Stimulated activated CD8-positive, alpha-beta memory T cell treated with anti-CD3 and anti-CD28 coated beads, Interleukin-7, amount 100 ng/mL, for 1 hour (primary cell): ENCODE measurements around the gene VTI1A.

Experiments
- DNase-seq, 2 donors: peaks; one replicate each; pipeline ENCODE4 v3.0.0-alpha.2; 2020; ENCODE audit warnings: low read depth in 2 of 2

The VTI1A gene

DNA sequence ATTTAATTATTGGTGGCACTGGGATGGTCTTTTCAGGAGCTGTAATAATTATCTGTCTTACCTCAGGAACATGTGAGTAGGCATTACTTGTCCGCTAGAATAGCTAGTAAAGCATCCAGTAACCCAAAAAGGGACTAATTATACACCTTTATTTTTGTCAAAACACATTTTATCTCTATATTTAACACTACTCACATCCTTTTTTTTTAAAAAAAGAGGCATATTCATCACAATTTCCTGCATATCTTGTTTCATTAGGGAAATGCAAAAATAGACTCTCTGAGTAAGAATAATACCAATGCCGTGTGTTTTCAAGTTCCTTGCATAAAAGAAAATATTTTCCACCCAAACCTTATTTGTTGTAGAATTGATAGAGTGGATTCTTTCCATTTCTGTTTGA, 99.5 kb downstream of the VTI1A start:
- no peak for DNase-seq

DNA sequence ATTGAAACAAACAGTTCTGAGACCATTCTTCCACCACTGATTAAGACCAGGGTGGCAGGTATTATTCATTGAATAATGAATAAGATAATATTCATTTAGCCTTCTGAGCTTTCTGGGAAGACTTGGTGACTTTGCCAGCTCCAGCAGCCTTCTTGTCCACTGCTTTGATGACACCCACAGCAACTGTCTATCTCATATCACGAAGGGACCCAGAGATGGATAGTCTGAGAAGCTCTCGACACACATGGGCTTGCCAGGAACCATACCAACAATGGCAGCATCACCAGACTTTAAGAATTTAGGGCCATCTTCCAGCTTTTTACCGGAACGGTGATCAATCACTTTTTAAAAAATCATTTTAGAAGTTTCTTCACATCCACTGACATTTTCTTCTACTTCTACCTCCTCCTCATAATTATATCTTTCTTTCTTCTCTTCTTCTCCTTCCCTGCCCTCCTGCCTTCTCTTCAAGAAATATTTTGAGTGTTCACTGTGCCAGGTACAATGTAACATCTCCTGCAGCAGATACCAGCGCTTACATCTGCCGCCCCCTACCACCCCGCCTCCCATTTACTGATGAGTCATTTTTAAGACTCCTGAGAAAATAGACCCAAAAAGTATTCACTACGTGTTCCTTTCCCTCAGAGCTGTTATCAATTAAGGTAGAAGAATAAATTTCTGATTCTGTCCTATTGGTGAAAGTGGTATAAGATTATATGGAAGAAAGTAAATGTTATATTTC, 101.7 kb downstream of the VTI1A start:
- DNase-seq: no peak

DNA sequence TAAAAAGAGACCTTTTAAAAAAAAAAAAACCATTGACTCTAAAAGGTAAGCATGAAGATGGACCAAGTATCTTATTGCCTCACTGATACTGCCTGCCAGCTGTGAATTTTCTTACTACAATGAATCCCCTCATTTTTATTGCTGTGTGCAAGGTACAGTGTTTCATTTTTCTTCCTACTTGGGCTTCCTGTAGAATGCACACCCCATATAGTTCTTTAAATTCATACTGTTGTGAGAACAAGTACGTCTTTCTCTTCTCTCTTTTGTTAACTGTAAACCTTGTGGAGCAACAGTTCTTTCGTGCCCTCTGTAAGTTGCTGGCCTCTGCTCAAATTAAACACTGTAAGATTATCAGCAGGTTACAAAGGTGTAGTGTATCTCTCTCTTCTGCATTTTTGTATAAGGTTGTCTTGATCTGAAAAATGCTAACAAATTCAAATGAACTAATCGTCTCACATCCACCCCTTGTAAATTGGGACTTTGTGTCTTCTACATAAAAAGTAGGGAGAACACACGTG, 105.6 kb downstream of the VTI1A start:
- DNase-seq: no peak

DNA sequence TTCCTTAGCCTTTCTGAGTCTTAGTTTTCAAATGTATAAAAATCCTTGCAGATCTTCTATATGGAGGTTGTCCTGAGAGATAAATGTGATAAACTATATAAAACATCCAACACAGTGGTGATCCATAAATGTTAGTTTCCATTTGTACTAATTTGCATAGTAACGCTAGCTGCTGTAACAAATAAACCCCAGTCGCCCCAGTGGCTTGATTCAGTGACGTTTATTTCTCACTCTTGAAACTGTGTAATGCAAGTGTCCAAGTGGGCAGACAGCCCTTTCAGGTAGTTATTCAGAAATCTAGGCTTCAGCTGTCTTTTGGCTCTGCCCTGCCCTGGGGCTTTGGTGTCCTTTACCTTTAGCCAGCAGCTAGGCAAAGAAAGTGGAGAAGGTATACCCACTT, 106.3 kb downstream of the VTI1A start:
- no peak for DNase-seq

DNA sequence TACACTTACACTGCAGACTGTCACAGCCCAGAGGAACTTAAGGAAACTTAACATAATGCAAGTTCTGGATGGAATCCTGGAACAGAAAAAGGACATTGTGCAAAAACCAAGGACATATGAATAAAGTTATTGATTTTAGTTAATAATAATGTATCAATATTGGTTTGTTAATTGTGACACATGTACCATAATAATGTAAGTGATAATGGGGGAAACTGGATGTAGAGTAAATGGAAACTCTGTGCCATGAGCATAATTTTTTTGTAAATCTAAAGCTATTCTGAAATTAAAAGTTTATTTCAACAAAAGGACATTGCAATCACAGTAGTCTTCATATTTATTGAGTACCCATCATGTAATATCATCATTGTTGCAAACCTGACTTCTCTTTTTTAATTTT, 107.2 kb downstream of the VTI1A start:
- DNase-seq: no peak

DNA sequence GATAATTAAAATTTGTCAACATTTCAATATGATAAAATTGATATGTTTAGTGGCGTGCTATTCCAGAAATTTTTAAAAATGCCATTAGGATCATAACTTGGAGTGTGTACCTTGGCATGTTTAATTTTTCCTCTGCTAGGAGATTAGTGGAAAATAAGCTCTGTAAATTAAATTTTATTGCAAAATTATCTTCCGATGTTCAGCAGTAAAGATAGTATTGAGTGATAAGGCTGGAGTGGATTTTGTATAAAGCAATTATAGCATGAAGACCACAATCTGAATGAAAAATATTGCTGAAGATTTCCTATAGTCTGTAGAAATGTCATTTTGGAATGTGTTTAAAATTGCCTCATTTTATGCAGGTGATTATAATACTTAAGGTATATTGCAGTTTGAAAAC, 110.2 kb downstream of the VTI1A start:
- no peak for DNase-seq

DNA sequence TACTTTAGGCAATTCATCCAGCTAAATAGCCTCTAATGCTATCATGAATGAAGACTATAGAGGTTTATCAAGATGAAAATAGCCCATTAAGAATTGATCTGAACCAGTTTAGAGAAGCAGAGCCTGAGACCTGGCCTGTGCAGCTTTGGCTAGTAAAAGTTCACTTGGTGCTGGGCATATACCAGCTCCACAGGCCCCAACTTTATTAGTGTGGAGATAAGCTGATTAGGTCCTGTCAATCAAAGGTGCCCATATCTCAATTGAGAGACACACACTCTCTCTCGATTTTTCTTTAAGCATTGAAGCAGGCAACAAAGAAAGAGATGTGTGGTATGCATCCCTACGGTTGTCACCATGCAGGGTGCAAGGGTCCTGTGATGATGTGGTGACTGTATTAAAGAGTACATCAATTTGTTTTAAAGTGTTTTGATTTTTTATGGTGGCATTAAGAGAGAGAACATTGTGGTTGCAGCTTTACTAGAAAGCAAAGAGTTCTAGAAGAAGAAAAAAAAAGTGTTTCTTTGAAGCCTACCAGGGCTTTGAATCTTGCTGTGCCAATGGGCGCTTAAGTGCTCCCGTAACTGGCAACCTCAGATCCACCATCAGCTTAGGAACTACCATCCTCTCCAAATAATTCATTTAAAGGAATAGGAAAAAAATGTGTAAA, 111.6 kb downstream of the VTI1A start:
- no peak for DNase-seq

DNA sequence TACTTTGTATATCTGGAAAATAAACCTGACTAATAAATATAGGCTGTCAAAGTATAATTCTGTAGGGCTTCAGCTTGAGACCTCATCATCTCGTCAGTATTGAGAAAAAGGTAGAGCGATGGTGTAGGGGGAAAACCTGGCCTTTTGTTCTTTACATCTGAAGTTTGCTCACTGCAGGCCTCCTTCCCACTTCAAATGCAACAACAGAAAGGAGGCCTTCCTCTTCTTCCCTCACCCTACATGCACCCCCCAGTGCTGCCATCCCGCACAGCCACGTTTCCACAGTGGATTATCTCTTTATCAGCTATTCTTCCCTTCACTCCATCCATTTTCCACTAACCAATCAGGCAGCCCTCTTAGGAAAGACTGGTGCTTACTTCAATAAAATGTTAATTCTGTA, 112.3 kb downstream of the VTI1A start:
- DNase-seq: no peak

DNA sequence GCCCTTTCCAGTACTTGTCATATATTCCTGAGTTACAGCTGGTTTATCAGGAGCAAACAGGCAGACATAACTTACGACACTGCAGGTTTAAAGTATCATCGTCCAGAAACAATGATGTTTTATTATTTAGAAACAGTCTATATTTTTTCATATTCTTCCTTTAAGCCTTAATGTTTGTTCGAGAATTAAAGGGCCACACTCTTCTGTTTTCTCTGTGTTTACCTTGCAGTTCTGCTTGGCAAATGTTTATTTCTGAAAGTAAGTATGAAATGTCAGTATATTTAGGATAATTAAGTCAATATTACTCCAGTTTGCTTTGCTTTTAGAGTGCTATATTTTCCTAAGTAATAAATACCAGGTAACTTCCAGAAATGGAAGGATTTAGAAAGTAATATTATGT, 115.1 kb downstream of the VTI1A start:
- DNase-seq: no peak

DNA sequence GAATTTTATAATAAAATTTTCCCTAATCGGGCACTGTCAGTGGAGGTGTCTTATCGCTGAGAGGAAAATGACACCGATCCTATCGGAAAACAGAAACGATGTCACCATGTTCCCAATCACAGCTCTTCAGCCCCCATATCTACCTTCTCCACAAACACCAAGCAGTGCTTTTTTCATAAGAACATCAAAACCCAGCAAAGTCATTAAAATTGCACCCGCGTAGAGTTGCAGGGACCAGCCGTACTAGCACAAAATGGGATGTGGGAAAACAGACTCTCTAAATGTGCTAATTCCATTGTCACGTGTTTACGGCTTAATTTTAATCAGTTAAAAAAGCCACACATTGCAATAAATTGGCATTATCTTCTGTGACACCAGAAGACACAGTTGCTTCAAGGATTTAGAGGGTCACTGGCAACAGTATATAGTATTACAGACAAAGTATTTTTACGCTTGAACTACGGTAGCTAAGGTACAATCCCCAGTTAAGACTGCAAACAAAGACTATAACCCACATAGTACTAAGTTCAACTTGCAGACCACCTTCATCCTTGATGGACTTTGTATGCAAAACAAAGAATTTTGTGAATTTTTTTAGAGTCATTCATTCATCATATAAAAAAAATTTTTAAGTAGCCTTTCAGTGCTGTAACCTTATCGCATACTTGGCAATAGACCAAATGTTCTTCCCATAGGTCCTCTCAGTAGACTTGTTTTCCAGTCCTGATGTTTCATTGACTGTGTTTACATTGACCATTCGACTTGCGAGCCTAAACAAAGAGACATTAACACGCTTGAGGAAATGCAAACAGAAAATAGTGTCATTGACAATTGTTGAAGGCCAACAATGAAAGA, 116.0 kb downstream of the VTI1A start:
- no peak for DNase-seq

DNA sequence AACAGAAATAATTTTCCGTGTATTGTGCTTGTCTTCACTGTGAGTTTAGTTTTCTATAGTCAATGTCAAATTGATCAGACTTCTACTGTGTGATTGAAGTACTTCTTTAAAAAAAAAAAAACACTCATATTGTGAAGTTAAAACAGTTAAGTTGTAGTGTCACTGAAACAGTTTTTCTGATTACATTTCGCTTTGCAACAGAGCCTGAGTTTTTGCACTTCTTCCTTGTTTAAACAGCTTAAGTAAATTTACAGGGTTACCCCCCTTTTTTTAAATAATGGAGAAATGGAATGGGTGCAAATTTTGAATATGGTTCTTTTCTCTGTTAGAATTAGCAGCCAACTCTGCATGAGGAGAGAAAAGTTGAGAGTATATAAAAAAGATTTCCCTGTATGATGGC, 117.3 kb downstream of the VTI1A start:
- DNase-seq: no peak

DNA sequence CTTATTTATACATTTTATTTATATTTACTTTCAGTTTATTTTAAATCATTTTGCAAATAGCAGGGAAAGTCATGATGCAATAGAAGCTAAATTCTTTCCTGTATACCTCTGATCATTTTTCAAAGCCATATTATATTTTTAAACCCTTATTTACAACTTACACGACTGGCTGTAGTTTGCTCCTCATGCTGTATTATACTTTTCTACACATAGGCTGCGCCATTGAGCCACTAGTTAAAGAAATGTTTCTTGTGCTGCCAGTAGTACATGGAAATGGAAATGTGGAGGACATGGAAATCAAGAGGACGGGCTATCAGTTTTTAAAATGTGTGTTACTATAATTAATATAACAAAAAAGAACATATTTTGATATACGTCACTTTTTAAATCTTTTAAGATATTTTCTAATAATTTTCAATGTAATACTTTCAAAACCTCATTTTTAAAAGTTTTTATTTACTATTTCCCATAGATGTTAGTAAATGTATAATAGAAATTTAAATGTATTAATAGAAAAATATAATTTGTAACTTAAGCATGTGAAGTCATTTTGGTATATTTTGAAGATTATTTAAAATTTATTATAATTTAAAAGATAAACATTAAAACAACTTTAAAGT, 118.5 kb downstream of the VTI1A start:
- no peak for DNase-seq

DNA sequence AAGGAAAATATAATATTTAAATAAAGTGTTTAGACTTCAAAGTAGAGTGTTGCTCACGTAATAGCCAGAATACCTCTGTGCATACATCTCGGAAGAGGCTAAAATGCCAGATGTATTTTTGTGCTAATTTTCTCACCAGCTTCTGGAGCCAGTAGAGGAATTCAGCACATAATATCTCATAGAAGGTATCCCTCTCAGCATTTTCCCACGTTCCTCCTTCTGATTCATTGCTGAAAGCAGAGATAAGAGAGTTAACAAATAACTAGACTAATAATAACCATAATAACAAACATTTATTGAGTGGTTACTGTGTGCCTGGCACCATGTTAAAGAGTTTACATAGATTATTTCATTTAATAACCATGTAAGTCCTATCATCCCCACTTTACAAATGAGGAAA, 123.6 kb downstream of the VTI1A start:
- DNase-seq: no peak

DNA sequence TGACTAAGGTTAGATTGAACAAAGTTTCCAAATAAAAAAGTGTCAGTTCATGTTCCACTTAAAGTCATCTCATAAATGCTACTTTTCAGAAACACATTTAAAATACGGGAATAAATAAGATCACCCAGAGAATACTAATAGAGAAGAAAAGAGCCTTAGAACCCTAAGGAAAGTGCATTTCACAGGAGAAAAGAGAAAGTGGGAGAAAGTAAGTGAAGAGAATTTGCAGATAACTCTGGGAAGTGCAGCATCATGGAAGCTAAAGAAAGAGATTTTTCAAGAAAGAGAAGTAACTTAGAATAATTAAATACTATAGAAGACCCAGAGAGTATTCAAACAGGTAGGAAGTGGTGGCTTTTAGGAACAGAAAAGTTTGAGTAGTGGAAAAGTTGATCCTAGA, 132.6 kb downstream of the VTI1A start:
- no peak for DNase-seq

DNA sequence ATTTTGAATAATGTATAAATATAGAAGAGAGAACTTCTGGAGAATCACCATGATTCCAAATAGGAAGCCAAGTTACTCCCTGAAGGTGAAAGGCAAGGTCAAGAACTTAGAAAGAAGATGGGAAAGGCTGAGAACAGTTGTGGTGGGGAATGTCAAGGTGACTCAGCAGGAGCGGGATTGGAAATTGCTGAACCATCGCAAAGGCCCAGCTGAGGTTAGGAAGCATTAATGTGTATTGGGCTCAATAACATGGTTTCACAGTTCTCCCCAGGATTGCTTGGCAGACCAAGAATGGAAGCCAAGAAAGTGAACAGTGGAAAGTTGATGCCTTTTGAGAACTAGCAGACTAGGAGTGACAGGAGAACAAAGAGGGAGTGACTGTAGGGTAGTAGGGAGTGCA, 133.3 kb downstream of the VTI1A start:
- no peak for DNase-seq

DNA sequence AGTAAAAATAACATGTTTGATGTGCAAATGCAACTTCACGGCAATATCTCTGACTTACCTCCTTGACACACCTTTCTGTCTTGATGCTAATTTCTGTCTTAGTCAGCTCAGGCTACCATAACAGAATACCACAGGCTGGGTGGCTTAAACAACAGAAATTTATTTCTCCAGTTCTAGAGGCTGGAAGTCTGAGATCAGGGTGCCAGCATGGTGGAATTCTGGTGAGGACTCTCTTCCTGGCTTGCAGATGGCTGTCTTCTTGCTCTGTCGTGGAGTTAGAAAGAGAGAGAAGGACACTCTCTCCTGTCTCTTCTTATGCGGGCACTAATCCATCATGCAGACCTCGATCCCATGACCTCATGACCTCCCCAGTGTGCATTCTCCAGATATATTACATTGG, 134.9 kb downstream of the VTI1A start:
- no peak for DNase-seq

DNA sequence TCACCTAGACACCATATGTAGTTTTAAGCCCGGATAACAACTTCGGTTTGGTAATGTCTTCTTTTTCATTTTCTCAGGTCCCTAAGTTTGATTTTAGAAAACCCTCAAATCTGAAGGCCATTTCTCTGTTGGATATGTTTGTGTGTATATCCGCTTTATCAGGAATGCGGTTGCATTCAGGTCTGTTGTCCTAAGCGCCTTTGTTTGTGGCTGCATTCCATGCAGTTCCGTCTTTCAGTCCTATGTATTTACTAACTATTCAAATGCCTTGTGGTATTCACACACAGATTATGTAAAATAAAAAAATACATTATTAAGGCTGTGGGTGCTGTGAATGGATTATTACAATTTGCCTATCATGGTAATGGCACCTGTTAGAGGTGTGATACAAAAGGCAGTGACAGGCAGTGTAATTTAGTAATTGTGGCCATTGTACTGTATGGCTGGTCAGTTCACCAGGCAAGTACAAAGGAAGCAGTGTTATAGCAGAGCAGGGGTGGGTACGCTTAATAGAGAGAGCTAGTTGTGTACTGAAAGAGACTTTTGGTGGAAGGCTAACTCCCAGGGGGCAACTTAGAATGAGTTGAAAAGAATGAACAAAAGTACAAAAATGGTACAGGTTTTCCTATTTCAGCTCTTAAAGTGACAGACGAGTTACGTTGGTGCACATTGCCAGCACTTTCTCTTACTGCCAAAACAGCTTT, 136.4 kb downstream of the VTI1A start:
- no peak for DNase-seq

DNA sequence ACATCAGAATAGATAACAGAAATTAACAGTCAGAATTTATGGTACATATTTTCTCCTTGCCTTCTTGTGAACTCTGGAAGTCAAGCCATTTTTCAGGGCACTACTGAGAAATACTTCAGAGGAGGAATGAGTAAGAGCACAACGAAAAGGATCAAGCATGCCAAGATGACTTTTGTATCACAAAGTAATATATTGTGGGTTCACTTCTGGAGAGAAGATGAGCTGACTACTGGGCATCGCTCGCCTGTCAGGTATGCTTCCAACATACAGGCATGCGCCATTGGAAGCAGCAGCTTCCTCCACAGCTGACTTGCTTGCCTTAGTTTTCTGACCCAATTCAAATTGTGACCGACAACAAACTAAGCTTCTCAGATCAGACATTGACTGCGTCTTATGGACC, 137.3 kb downstream of the VTI1A start:
- no peak for DNase-seq

DNA sequence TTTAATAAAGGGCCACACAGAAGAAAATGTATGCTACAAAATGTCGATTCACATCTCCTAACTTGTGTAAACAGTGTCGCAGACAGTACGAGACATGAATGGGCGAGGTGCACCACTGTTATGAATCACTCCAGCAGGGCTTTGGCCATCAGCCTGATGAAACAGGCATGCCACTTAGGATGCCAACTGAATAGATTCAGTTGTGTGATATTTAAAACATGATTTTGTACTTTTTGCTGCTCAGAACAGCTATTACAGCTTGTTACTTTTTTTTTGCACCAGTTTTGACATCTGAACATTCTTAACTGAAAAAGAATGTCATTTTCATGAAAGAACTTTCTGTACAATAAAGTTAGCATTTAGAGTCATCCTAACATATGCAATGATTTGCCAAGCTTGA, 138.1 kb downstream of the VTI1A start:
- no peak for DNase-seq

DNA sequence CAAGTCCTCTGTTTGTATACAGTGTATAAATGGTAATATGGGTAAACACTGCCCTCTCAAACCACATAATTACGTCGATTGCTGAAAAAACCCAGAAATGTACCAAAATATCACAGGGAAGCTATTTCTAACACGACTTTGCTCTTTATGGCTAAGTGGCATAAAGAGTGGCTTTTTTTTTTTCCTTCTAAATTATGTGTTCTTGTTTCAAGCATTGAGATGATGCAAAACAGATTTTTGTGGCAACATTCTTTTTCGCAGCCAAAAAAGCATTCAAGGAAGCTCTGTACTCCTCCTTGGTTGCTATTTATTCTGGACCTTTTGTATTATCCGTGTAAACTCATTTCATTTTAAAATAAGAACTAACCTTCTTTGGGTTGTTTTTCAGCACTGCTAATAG, 138.9 kb downstream of the VTI1A start:
- no peak for DNase-seq

DNA sequence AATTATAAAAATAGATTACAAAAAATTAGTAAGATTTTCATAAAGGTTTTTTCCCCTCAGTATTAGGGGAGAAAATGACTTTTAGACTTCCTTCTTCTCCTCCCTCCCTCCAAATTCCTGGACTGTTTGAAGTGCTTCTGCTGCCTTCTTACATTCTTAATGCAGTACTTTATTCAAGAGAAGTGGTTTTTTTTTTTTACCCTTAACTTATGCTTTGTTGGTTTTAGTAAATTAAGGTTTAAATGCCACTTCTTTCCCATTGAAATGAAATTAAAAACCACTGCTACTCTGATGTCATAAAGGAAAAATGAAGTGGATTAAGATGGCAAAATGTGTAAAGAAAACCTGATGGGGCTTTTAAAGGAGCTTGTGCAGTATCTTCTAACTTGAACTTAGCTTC, 140.7 kb downstream of the VTI1A start:
- DNase-seq: no peak
